HEK293 (cell line): Measurements from ENCODE around the gene DCHS1.

Experiments
- CTCF ChIP-seq: fragments of 450-650 bp; formaldehyde crosslinking; IDR thresholded peaks from 2 replicates; pipeline ENCODE4 v1.5.1; 2016; ENCODE audit warnings: missing biosample characterization, missing genetic modification characterization
- ZBTB1 ChIP-seq: fragments of 450-650 bp; formaldehyde crosslinking; IDR thresholded peaks from 2 replicates; pipeline ENCODE4 v1.5.1; 2016; ENCODE audit warnings: missing biosample characterization, missing genetic modification characterization

DNA sequence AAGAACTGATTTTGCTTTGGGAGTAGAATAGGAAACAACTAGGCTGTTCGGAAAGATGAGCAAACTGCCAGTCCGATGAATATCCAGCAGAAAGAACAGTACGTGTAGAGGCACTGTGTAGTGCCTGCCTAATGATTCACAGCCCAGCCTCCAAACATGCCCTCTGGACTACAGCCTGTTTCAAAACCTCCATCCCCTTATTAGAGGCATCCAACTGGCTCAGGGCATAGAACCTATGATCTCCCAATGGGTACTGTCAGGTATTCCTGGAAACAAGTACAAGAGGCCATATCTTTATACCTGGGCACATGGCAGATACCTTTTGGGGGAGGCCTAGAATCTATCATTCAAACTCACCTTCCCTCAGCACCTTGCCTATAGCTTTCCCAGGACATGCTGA is 57.1 kb downstream of the DCHS1 start:
- TF ChIP-seq ZBTB1: no peak
- no peak for TF ChIP-seq CTCF (tag by site-specific recombination)
